OCI-LY7 (cell line): ENCODE results near the gene MRPL18. TPM values are rescaled to one million over a fixed set of nuclear protein-coding genes. Genes with fewer than 3 reads are reported as not detected.
"Not testable (repeated sequence)": the region's sequence is repeated elsewhere in the genome, so short reads cannot be mapped to it uniquely, and the experiment has no call there.

Experiments
- BruUV-seq: library from RNA; stranded (reverse); fragments of 400-500 nt; replicated peaks from 2 replicates; lab custom pipeline; 2021; lab: Mats Ljungman, UMichigan
- CTCF ChIA-PET: fragments of 300-600 bp; sonication (Branson Sonifier 250); formaldehyde crosslinking; loops from one replicate; lab custom pipeline; 2022; ENCODE audit warnings: antibody characterized with exemption; ENCODE audit not compliant: unreplicated experiment; lab: Charles Lee
- POLR2A ChIA-PET: fragments of 300-600 bp; sonication (Branson Sonifier 250); formaldehyde crosslinking; loops from one replicate; lab custom pipeline; 2022; ENCODE audit warnings: antibody characterized with exemption; lab: Charles Lee
- DNase-seq: peaks from one replicate; pipeline ENCODE4 v3.0.0-alpha.2; 2015; ENCODE audit warnings: low spot score
- H2AFZ ChIP-seq: fragments of 200-600 bp; sonication (generic), shearing (Covaris generic); 2 replicates; pipeline ENCODE4 v1.6.1; 2014; ENCODE audit warnings: mild to moderate bottlenecking, antibody characterized with exemption, low read length, moderate library complexity
- H3K27ac ChIP-seq: fragments of 200-600 bp; sonication (generic); 2 replicates; pipeline ENCODE4 v1.5.1; 2014; ENCODE audit warnings: mixed run types, low read depth, mild to moderate bottlenecking, moderate library complexity, low read length, inconsistent platforms; ENCODE audit not compliant: poor library complexity, severe bottlenecking
- H3K36me3 ChIP-seq: fragments of 200-600 bp; sonication (generic); 2 replicates; pipeline ENCODE4 v1.6.1; 2014; ENCODE audit warnings: mild to moderate bottlenecking, antibody characterized with exemption, low read length, moderate library complexity, mixed read lengths; ENCODE audit not compliant: insufficient read depth
- H3K4me1 ChIP-seq: fragments of 200-600 bp; sonication (generic); 2 replicates; pipeline ENCODE4 v1.5.1; 2014; ENCODE audit warnings: mild to moderate bottlenecking, low read length; ENCODE audit not compliant: insufficient read depth, poor library complexity, severe bottlenecking
- H3K4me2 ChIP-seq: fragments of 200-600 bp; sonication (generic); 2 replicates; pipeline ENCODE4 v1.6.1; 2014; ENCODE audit warnings: mild to moderate bottlenecking, low read length
- H3K4me3 ChIP-seq: fragments of 200-600 bp; sonication (generic); 2 replicates; pipeline ENCODE4 v1.5.1; 2014; ENCODE audit warnings: mild to moderate bottlenecking, low read depth, low read length; ENCODE audit not compliant: poor library complexity, severe bottlenecking
- H3K79me2 ChIP-seq: fragments of 200-600 bp; sonication (generic); 2 replicates; pipeline ENCODE4 v1.6.1; 2016; ENCODE audit warnings: low read depth, mild to moderate bottlenecking, low read length, moderate library complexity, mixed read lengths; ENCODE audit not compliant: insufficient read depth
- H3K9me2 ChIP-seq: fragments of 200-600 bp; sonication (generic); 2 replicates; pipeline ENCODE4 v1.6.1; 2016; ENCODE audit warnings: mild to moderate bottlenecking, low read length, mixed read lengths; ENCODE audit not compliant: insufficient read depth
- H3K9me3 ChIP-seq: fragments of 200-600 bp; sonication (generic); 2 replicates; pipeline ENCODE4 v1.6.1; 2014; ENCODE audit warnings: mild to moderate bottlenecking, mixed run types, low read length, mixed read lengths
- H4K20me1 ChIP-seq: fragments of 200-600 bp; sonication (generic); 2 replicates; pipeline ENCODE4 v1.6.1; 2014; ENCODE audit warnings: mild to moderate bottlenecking, antibody characterized with exemption, low read length, moderate library complexity, mixed read lengths; ENCODE audit not compliant: insufficient read depth
- EZH2phosphoT487 ChIP-seq: fragments of 200-600 bp; sonication (generic); IDR thresholded peaks from 2 replicates; pipeline ENCODE4 v1.6.1; 2018; ENCODE audit warnings: low read depth, borderline replicate concordance, mild to moderate bottlenecking, mixed run types, antibody characterized with exemption, low read length, moderate library complexity, mixed read lengths
- intact Hi-C: fragments of 100-400 bp; cut with micrococcal nuclease; formaldehyde crosslinking; loops from one replicate; pipeline ENCODE4 v1.10.0; 2022; ENCODE audit not compliant: unreplicated experiment
- total RNA-seq, 2 experiments: library from RNA; depleted of rRNA in 1 of 2; stranded (reverse); fragments of >200 nt in 1 of 2; shearing (Covaris generic) in 1 of 2; gene quantifications; 2 replicates each; pipeline ENCODE4 v1.2.3, GENCODE V29; 2014 to 2022
- TF ChIP-seq, protein P1 (sequence below): fragments of 200-600 bp; sonication (generic); conservative IDR thresholded peaks from 2 replicates; pipeline ENCODE4 v1.5.1; 2014; ENCODE audit warnings: mild to moderate bottlenecking, antibody characterized with exemption, low read length, moderate library complexity, mixed read lengths

Gene MRPL18
- total RNA-seq, 2 experiments from 2014 or later: 117 to 128 TPM

DNA sequence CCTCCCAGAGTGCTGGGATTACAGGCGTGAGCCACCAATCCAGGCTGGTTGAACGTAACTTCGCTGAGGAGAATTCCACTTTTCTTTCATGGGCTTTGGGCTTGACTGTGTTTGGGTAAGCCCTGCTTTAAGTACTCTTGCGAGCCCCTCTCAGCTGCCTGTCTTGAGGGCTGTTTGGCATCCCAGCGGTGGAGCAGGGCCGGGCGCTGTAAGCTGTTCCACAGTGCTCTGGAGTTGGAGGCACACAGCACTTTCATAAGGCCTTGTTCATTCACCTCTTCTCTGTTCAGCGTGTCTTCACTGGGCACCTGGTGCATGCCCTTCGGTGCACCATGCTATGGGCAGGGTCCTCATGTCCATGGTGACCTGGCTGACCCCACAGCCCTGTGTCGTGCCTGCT is 31.5 kb downstream of the MRPL18 start:
- no peak overlapping the region for H2AFZ ChIP-seq
- no peaks in the 10 kb centered on the region for H3K79me2 ChIP-seq
- no peak overlapping the region for H3K4me3 ChIP-seq
- H3K9me3 ChIP-seq: no peaks in the 10 kb centered on the region
- no peaks in the 10 kb centered on the region for H3K36me3 ChIP-seq
- H3K27ac ChIP-seq: no peak overlapping the region
- no peak for DNase-seq
- no peak overlapping the region for H3K4me2 ChIP-seq
- intact Hi-C loops: no loop called here
- H3K9me2 ChIP-seq: no peaks in the 10 kb centered on the region
- ChIA-PET POLR2A (interaction anchor here (0.5 to 1.2 kb wide), 4 partner anchors 10 to 692 kb away, joined by 3 to 6 read pairs (median 4); partner anchors contain the start of gene WTAP), CTCF (no interaction called here)
- TF ChIP-seq EZH2phosphoT487: no peak
- TF ChIP-seq, protein P1, sequence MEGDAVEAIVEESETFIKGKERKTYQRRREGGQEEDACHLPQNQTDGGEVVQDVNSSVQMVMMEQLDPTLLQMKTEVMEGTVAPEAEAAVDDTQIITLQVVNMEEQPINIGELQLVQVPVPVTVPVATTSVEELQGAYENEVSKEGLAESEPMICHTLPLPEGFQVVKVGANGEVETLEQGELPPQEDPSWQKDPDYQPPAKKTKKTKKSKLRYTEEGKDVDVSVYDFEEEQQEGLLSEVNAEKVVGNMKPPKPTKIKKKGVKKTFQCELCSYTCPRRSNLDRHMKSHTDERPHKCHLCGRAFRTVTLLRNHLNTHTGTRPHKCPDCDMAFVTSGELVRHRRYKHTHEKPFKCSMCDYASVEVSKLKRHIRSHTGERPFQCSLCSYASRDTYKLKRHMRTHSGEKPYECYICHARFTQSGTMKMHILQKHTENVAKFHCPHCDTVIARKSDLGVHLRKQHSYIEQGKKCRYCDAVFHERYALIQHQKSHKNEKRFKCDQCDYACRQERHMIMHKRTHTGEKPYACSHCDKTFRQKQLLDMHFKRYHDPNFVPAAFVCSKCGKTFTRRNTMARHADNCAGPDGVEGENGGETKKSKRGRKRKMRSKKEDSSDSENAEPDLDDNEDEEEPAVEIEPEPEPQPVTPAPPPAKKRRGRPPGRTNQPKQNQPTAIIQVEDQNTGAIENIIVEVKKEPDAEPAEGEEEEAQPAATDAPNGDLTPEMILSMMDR: no peak
- peaks cover 10% of the 10 kb centered on the region for H3K4me1 ChIP-seq
- BruUV-seq: no TSS peak
- H4K20me1 ChIP-seq: no peaks in the 10 kb centered on the region

DNA sequence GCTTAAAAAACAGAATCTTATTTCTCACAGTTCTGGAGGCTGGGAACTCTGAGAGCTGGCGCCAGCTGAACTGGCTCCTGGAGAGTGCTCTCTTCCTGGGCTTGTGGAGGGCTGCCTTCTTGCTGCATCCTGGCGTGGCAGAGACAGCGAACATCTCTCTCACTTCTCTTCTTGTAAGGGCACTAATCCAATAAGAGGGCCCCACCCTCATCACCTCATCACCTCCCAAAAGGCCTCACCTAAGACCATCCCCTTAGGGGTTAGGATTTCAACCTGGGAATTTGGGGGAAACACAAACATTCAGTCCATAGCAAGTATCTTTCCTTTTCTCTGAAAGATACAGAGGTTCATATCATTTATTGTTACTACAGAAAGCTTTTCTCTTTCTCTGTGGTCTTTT is 33.7 kb downstream of the MRPL18 start:
- Histone ChIP-seq H3K79me2 (no peaks in the 10 kb centered on the region), H3K9me3 (no peaks in the 10 kb centered on the region), H3K4me3 (no peak overlapping the region), H3K36me3 (no peaks in the 10 kb centered on the region), H3K9me2 (no peaks in the 10 kb centered on the region), H3K4me1 (peaks cover 20% of the 10 kb centered on the region), H3K27ac (no peak overlapping the region), H2AFZ (no peak overlapping the region), H4K20me1 (no peaks in the 10 kb centered on the region), H3K4me2 (no peak overlapping the region)
- no peak for DNase-seq
- intact Hi-C loops: no loop called here
- ChIA-PET POLR2A (interaction anchor here (0.6 kb wide), 1 partner anchor 13 kb away, joined by 3 read pairs; no protein-coding TSS in a partner anchor), CTCF (no interaction called here)
- TF ChIP-seq EZH2phosphoT487: no peak
- TF ChIP-seq, protein P1: no peak
- BruUV-seq: no TSS peak

DNA sequence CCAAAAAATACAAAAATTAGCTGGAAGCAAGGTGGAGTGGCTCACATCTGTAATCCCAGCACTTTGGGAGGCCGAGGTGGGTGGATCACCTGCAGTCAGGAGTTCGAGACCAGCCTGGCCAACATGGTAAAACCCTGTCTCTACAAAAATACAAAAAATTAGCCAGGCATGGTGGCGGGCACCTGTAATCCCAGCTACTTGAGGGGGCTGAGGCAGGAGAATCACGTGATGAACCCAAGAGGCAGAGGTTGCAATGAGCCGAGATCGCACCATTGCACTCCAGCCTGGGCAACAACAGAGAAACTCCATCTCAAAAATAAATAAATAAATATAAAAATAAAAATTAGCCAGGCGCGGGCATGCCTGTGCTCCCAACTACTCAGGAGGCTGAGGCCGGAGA is 34.4 kb downstream of the MRPL18 start:
- BruUV-seq, H3K4me2 ChIP-seq, CTCF ChIA-PET, H3K36me3 ChIP-seq, H4K20me1 ChIP-seq, H2AFZ ChIP-seq, H3K4me3 ChIP-seq, DNase-seq, H3K9me2 ChIP-seq, intact Hi-C loops, H3K9me3 ChIP-seq, H3K27ac ChIP-seq, H3K79me2 ChIP-seq: not testable (repeated sequence)
- POLR2A ChIA-PET: interaction anchor here (0.6 kb wide), 1 partner anchor 13 kb away, joined by 3 read pairs; no protein-coding TSS in a partner anchor
- peaks cover 26% of the 10 kb centered on the region for H3K4me1 ChIP-seq
